HCT116 (cell line): ENCODE measurements around the gene CSNK1G1.

Experiments
- CEBPB ChIP-seq: IDR thresholded peaks from 2 replicates; pipeline ENCODE4 v1.6.1; 2012; ENCODE audit warnings: low read depth
- CTCF ChIP-seq, 3 experiments: fragments of 200-600 bp in 1 of 3; sonication (generic) in 1 of 3; IDR thresholded peaks in 2 of 3; conservative IDR thresholded peaks in 1 of 3; 2 replicates each; pipeline ENCODE4 v1.5.1; 2012 to 2017; ENCODE audit warnings: low read depth in 2 of 3, low read length in 2 of 3, antibody characterized with exemption in 1 of 3, borderline replicate concordance in 1 of 3, control low read depth in 1 of 3, mild to moderate bottlenecking in 1 of 3, mixed read lengths in 1 of 3, mixed run types in 1 of 3, moderate library complexity in 1 of 3; ENCODE audit not compliant: insufficient read depth in 1 of 3
- EZH2 ChIP-seq: fragments of 200-600 bp; sonication (generic); IDR thresholded peaks from 2 replicates; pipeline ENCODE4 v1.6.1; 2017; ENCODE audit warnings: antibody characterized with exemption, mixed run types
- MAX ChIP-seq: IDR thresholded peaks from 2 replicates; pipeline ENCODE4 v1.6.1; 2012
- POLR2A ChIP-seq: IDR thresholded peaks from 2 replicates; pipeline ENCODE4 v1.7.0; 2011; ENCODE audit warnings: borderline replicate concordance; ENCODE audit not compliant: insufficient read depth, insufficient read length; ENCODE audit errors: extremely low read depth
- POLR2AphosphoS5 ChIP-seq: IDR thresholded peaks from 2 replicates; pipeline ENCODE4 v1.6.1; 2011; ENCODE audit warnings: mild to moderate bottlenecking, low read depth, low read length, moderate library complexity
- SIN3A ChIP-seq: IDR thresholded peaks from 2 replicates; pipeline ENCODE4 v1.6.1; 2012; ENCODE audit warnings: low read depth
- TCF7L2 ChIP-seq: IDR thresholded peaks from 2 replicates; pipeline ENCODE4 v1.7.0; 2011; ENCODE audit warnings: borderline replicate concordance, inconsistent platforms; ENCODE audit not compliant: insufficient read depth, insufficient read length; ENCODE audit errors: extremely low read depth
- YY1 ChIP-seq: IDR thresholded peaks from 2 replicates; pipeline ENCODE4 v1.6.1; 2011; ENCODE audit warnings: low read length, low read depth, moderate library complexity, mild to moderate bottlenecking; ENCODE audit not compliant: insufficient replicate concordance; ENCODE audit errors: extremely low read depth

- TF ChIP-seq CTCF (IDR thresholded peaks at IDR 0.05 in 2 of 3, conservative IDR thresholded peaks at IDR 0.05 in 1 of 3; ENCODE audit: borderline replicate concordance in 1 of 3, insufficient read depth in 1 of 3, low read depth in 2 of 3, low read length in 2 of 3) (no peak), POLR2AphosphoS5 (no peak), EZH2 (no peak), POLR2A (no peak), YY1 (no peak), TCF7L2 (no peak), MAX (no peak), SIN3A (no peak), CEBPB (no peak)
These were observed 233.5 kb downstream of the CSNK1G1 start for GRCh38 chr15:64122444-64122843.
